Mucosa of gallbladder (tissue), 1 donor: ENCODE measurements around the gene DPH5. TPM values are rescaled to one million over a fixed set of nuclear protein-coding genes. Genes with fewer than 3 reads are reported as not detected.

Source experiments
- DNase-seq: peaks from one replicate; pipeline ENCODE4 v3.0.0-alpha.2; 2020; ENCODE audit warnings: low spot score
- total RNA-seq: library from RNA; stranded (reverse); gene quantifications from one replicate; pipeline ENCODE4 v1.2.1, GENCODE V29; 2021
- donor health status: DM: no; HTN: no; CAD: no.

The DPH5 gene
- total RNA-seq, 1 donor from 2014 or later = 25.6 TPM

DNA sequence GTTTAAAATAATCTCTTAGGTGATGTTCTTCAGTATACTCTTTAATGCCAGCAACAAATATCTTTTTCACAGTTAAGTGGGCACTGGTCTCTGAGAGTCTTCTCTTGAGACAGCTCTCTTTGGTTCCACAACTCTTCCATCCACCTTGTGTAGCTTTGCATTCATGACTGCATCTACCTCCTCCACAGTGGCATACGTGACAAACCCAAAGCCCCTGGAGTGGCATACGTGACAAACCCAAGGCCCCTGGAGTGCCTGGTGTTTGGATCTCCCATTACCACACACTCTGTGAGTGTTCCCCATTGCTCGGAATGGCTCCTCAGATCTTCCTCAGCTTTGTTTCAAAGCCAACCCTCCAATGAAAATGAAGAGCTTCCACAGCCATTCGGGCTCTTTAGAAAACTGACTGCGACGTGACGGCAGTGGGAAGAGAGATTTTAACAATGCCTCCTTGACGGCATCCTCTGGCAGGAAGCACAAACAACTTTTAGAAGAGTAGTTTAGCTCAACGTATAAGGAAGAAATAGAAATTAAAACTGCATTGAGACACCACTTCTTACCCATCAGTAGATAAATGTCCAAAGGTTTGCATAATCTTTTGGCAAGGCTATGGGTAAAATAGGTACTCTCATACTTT, 83.9 kb downstream of the DPH5 start:
- no peak for DNase-seq

DNA sequence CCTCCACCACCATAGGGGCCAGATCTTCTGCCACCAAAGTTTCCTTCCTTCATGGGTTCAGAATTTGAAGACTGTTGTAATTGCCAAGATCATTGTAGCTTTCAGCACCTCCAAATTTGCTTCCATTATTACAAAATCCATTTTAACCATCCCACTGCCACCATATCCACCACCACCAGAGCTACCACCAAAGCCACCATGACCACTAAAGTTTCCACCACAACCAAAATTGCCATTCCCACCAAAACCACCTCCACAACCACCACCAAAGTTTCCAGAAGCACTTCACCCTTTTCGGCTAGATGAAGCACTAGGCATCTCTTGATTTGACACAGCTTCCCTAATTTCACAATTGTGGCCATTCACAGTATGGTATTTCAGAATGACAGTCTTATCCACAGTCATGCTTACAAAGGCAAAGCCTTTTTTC, 84.5 kb downstream of the DPH5 start:
- no peak for DNase-seq

Other genes starting within 250 kb of the DPH5 start
- gene EXTL2, start 130.9 kb downstream of the DPH5 start, total RNA-seq = 12.8 TPM
- gene SLC30A7, start 129.7 kb downstream of the DPH5 start, total RNA-seq = 35.0 TPM
- gene S1PR1, start 211.2 kb upstream of the DPH5 start, total RNA-seq = 14.6 TPM